K562 (cell line): ENCODE data around the gene JAKMIP2.
A peak's percentile ranks its signal among the peaks of the same experiment; 100 is the strongest.

Experiments
- ZNF274 ChIP-seq: IDR thresholded peaks from 2 replicates; pipeline ENCODE4 v1.6.1; 2011; ENCODE audit warnings: low read depth, mild to moderate bottlenecking, low read length, moderate library complexity, borderline replicate concordance
- TF ChIP-seq, protein P1 (sequence below), 3 experiments: IDR thresholded peaks in 2 of 3; conservative IDR thresholded peaks in 1 of 3; 2 replicates each; pipeline ENCODE4 v1.5.1; 2011 to 2012; ENCODE audit warnings: low read length in 3 of 3, mild to moderate bottlenecking in 3 of 3, control low read depth in 2 of 3, improper control_type of control experiment in 1 of 3, inconsistent platforms in 1 of 3, low read depth in 1 of 3, mixed read lengths in 1 of 3, moderate library complexity in 1 of 3; ENCODE audit not compliant: insufficient read depth in 2 of 3
- TF ChIP-seq, protein P2 (sequence below): fragments of 250-450 bp; sonication (Bioruptor Pico); IDR thresholded peaks from 2 replicates; pipeline ENCODE4 v1.5.0; 2021; ENCODE audit warnings: mild to moderate bottlenecking, moderate library complexity

DNA sequence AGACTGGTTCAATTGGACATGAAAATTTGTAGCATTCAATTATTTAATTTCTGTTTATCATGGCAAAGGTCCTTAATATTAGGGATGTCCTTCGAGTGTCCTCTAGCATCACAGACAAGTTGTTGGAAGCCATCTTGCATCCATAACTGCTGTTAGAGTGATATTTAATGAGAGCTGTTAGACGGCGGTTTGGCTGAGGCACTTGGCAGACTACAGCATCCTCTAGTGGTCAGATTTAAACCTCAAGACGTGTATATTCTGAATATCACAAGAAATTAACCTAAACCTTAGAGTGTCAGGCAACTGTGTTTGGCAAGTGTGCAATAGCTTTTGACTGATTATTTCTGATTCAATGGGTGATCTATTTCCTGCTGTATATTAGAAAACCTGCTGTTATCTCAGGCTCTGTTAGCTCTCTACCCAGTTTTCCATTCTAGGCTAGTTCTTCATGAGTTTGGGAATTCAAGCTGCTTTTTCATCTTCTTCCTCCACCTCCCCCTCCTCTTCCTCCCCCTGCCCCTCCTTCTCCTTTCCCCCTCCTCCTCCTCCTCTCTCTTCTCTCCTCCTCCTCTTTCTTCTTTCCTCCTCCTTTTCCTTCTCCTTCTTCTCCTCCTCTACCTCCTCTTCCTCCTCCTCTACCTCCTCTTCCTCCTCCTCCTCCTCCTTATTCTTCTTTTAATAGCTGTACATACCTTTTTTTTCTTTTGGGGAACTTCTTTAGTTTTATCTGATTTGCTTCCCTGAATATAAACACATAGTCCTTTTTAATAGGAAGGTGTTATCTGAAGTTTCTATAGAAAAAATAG is 40.4 kb upstream of the JAKMIP2 start:
- TF ChIP-seq ZNF274 = no peak
- TF ChIP-seq, protein P1, sequence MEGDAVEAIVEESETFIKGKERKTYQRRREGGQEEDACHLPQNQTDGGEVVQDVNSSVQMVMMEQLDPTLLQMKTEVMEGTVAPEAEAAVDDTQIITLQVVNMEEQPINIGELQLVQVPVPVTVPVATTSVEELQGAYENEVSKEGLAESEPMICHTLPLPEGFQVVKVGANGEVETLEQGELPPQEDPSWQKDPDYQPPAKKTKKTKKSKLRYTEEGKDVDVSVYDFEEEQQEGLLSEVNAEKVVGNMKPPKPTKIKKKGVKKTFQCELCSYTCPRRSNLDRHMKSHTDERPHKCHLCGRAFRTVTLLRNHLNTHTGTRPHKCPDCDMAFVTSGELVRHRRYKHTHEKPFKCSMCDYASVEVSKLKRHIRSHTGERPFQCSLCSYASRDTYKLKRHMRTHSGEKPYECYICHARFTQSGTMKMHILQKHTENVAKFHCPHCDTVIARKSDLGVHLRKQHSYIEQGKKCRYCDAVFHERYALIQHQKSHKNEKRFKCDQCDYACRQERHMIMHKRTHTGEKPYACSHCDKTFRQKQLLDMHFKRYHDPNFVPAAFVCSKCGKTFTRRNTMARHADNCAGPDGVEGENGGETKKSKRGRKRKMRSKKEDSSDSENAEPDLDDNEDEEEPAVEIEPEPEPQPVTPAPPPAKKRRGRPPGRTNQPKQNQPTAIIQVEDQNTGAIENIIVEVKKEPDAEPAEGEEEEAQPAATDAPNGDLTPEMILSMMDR (IDR thresholded peaks at IDR 0.05 in 2 of 3, conservative IDR thresholded peaks at IDR 0.05 in 1 of 3; ENCODE audit: insufficient read depth in 2 of 3, low read depth in 1 of 3, low read length in 3 of 3) = peak; percentile 33 to 62 (median 58); a peak in 5 of 6 replicates
- TF ChIP-seq, protein P2, sequence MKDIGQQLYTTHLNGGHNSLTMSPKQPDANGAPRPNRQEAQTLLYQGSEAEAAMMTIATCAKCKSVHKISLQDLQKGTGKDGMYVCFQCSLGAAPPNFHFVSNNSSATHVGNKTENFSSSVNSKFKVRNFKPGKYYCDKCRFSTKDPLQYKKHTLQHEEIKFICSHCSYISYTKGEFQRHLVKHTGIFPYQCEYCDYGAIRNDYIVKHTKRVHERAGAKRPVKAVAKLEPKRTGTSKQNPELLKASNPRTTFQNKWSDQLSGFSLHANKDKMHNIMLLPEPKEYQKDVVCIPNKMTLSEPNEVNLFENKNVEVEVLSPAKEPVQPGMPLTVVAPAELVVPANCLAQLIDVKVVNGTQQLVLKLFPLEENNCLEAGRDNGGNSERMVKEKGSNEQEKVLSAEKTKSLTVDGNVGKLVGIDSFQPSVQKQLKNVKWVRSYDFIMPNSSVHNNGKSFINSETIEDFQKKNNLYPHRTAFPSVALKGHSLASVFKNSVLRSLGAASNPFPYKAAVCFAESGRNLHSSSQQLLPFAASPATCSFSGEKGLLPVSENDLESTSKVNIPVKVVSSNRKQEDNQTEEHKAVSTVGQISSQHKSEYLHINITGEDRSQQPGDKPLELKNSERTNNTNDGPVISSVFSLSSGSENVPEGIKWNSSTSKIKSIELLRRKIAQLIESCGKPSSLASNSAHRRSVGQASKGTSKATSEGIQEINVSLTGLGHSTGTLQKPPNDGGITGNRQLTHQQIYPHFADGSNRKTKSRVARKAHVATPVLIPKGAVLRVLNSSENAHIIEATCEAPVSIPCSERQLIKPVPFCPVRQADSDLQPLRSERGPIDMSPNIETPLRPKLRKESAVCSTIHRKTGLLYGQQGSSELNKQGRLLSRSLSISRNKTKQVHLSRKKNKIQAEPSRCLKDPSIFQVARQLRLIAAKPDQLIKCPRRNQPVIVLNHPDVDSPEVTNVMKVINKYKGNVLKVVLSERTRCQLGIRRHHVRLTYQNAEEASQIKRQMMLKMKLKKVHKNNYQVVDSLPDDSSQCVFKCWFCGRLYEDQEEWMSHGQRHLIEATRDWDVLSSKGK (CRISPR knock-in tag) = no peak
